PC-3 (cell line): ENCODE data around the gene SIDT2. TPM values are rescaled to one million over a fixed set of nuclear protein-coding genes. Genes with fewer than 3 reads are reported as not detected.

Experiments
- ATAC-seq: fragments of 200-7000 bp; cut with Tn5 transposase; 2 replicates; pipeline ENCODE4 v1.9.1; 2020; ENCODE audit warnings: mild to moderate bottlenecking, moderate library complexity
- BruUV-seq: library from RNA; stranded (reverse); fragments of 400-500 nt; replicated peaks from 2 replicates; lab custom pipeline; 2021; lab: Mats Ljungman, UMichigan
- CTCF ChIA-PET: fragments of 300-600 bp; sonication (Branson Sonifier 250); formaldehyde crosslinking; loops from one replicate; lab custom pipeline; 2022; ENCODE audit warnings: antibody characterized with exemption; lab: Charles Lee
- POLR2A ChIA-PET: fragments of 300-600 bp; sonication (Branson Sonifier 250); formaldehyde crosslinking; loops from one replicate; lab custom pipeline; 2022; ENCODE audit warnings: antibody characterized with exemption; ENCODE audit not compliant: unreplicated experiment; lab: Charles Lee
- DNase-seq: peaks from one replicate; pipeline ENCODE4 v3.0.0-alpha.2; 2015
- H2AFZ ChIP-seq: fragments of 300-600 bp; sonication (generic); 2 replicates; pipeline ENCODE4 v1.6.0; 2016; ENCODE audit warnings: antibody characterized with exemption, low read length
- H3F3A ChIP-seq: fragments of 300-600 bp; sonication (generic); one replicate; pipeline ENCODE4 v1.6.0; 2017; ENCODE audit warnings: antibody characterized with exemption, low read length, control low read depth, mild to moderate bottlenecking; ENCODE audit not compliant: unreplicated experiment
- H3K27ac ChIP-seq: fragments of 300-600 bp; sonication (generic); 2 replicates; pipeline ENCODE4 v1.5.1; 2016; ENCODE audit warnings: mild to moderate bottlenecking, low read length
- H3K27me3 ChIP-seq: fragments of 300-600 bp; sonication (generic); 2 replicates; pipeline ENCODE4 v1.6.1; 2016; ENCODE audit warnings: low read length, mixed read lengths
- H3K36me3 ChIP-seq: fragments of 300-600 bp; sonication (generic); 2 replicates; pipeline ENCODE4 v1.6.1; 2016; ENCODE audit warnings: low read depth, mixed run types, low read length, mixed read lengths
- H3K4me1 ChIP-seq: fragments of 300-600 bp; sonication (generic); 2 replicates; pipeline ENCODE4 v1.5.1; 2016; ENCODE audit warnings: low read length; ENCODE audit not compliant: insufficient read depth
- H3K4me2 ChIP-seq: fragments of 300-600 bp; sonication (generic); 2 replicates; pipeline ENCODE4 v1.6.0; 2016; ENCODE audit warnings: low read length
- H3K4me3 ChIP-seq: fragments of 300-600 bp; sonication (generic); 2 replicates; pipeline ENCODE4 v1.5.1; 2016; ENCODE audit warnings: mild to moderate bottlenecking, low read length, mixed read lengths
- H3K79me2 ChIP-seq: fragments of 300-600 bp; sonication (generic); 2 replicates; pipeline ENCODE4 v1.6.1; 2017; ENCODE audit warnings: low read length, mixed read lengths
- H3K9ac ChIP-seq: fragments of 300-600 bp; sonication (generic); 2 replicates; pipeline ENCODE4 v1.6.0; 2016; ENCODE audit warnings: mild to moderate bottlenecking, low read length
- H3K9me2 ChIP-seq: fragments of 300-600 bp; sonication (generic); replicated peaks from 2 replicates; pipeline ENCODE4 v1.6.1; 2016; ENCODE audit warnings: mixed run types, low read length, mixed read lengths
- H3K9me3 ChIP-seq: fragments of 300-600 bp; sonication (generic); 2 replicates; pipeline ENCODE4 v1.6.1; 2016; ENCODE audit warnings: low read length, mixed read lengths
- H4K20me1 ChIP-seq: fragments of 300-600 bp; sonication (generic); 2 replicates; pipeline ENCODE4 v1.6.1; 2016; ENCODE audit warnings: low read length, mixed read lengths
- CTCF ChIP-seq: fragments of 300-600 bp; sonication (generic); conservative IDR thresholded peaks from 2 replicates; pipeline ENCODE4 v1.5.1; 2017; ENCODE audit warnings: antibody characterized with exemption, low read depth, mild to moderate bottlenecking, low read length
- EZH2 ChIP-seq: fragments of 300-600 bp; sonication (generic); IDR thresholded peaks from one replicate; pipeline ENCODE4 v1.6.1; 2017; ENCODE audit warnings: antibody characterized with exemption, mild to moderate bottlenecking, low read length; ENCODE audit not compliant: unreplicated experiment
- EZH2phosphoT487 ChIP-seq: fragments of 300-600 bp; sonication (generic); IDR thresholded peaks from 2 replicates; pipeline ENCODE4 v1.6.1; 2018; ENCODE audit warnings: mild to moderate bottlenecking, antibody characterized with exemption, low read length, borderline replicate concordance
- intact Hi-C: fragments of 100-400 bp; cut with micrococcal nuclease; formaldehyde crosslinking; loops from 2 replicates; pipeline ENCODE4 v1.9.0; 2023
- total RNA-seq: library from RNA; depleted of rRNA; stranded (reverse); fragments of >200 nt; gene quantifications from 2 replicates; pipeline ENCODE4 v1.2.3, GENCODE V29; 2014

Gene SIDT2
- total RNA-seq, 1 experiment from 2014 or later = 13.6 TPM

GRCh38 chr11:117171007-117171403 lies 7.5 kb upstream of the SIDT2 start:
- Histone ChIP-seq H3K36me3 (peaks cover 39% of the 10 kb centered on the region), H3K27ac (no peak overlapping the region), H3K4me3 (no peak overlapping the region), H3K27me3 (no peaks in the 10 kb centered on the region), H3K4me2 (no peak overlapping the region), H3K9me2 (no peaks in the 10 kb centered on the region), H3K9me3 (no peaks in the 10 kb centered on the region), H3K4me1 (peaks cover under 1% of the 10 kb centered on the region; the same call in 1 of the 2 replicates), H2AFZ (no peak overlapping the region), H4K20me1 (peaks cover 4% of the 10 kb centered on the region; the same call in 1 of the 2 replicates), H3F3A (peaks cover 4% of the 10 kb centered on the region), H3K79me2 (no peaks in the 10 kb centered on the region; the same call in 1 of the 2 replicates), H3K9ac (no peak overlapping the region)
- ChIA-PET CTCF (no interaction called here), POLR2A (no interaction called here)
- ATAC-seq (no peak), DNase-seq (no peak)
- BruUV-seq = no TSS peak
- TF ChIP-seq EZH2phosphoT487 (no peak), CTCF (no peak), EZH2 (no peak)
- intact Hi-C loops = no loop called here

DNA sequence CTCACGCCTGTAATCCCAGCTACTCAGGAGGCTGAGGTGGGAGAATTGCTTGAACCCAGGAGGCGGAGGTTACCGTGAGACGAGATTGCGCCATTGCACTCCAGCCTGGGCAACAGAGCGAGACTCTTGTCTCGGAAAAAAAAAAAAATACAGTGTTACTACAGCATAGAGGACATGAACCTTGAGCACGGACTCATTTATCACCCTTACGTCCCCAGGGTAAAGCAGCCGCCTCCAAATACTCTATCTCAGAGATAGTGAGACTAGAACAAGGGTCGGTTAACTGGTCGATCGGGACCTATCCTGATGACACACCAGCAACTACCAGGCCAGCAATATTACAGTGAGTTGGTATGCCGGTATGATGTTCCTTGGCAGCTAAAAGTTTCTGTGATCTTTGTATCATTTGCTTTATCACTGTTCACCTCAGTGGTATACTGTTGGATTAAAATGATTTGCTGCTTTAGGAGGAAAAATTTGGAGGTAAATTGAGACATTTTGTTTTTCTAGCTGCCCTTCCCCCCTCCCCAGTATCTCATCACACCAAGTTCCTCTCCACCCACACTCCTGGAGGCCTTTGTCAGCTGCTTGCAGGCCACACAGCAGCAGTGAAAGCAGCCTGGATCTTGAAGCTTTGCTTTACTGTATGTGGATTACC lies 7.0 kb upstream of the SIDT2 start:
- POLR2A ChIA-PET = no interaction called here
- H3K36me3 ChIP-seq = peaks cover 34% of the 10 kb centered on the region

More for the DNA sequence above, 7.0 kb upstream of the SIDT2 start:
- DNase-seq (no peak), ATAC-seq (no peak)
- CTCF ChIA-PET = no interaction called here
- intact Hi-C loops = no loop called here
- no peaks in the 10 kb centered on the region for H3K27me3 ChIP-seq
- no TSS peak for BruUV-seq
- no peak overlapping the region for H3K9ac ChIP-seq
- H3K4me2 ChIP-seq = no peak overlapping the region
- no peak overlapping the region for H2AFZ ChIP-seq
- TF ChIP-seq CTCF (no peak), EZH2phosphoT487 (no peak), EZH2 (no peak)
- no peaks in the 10 kb centered on the region for H3K9me2 ChIP-seq
- no peak overlapping the region for H3K27ac ChIP-seq
- H4K20me1 ChIP-seq = peaks cover 2% of the 10 kb centered on the region; the same call in 1 of the 2 replicates
- H3K4me1 ChIP-seq = peaks cover 3% of the 10 kb centered on the region; the same call in 1 of the 2 replicates
- H3K79me2 ChIP-seq = no peaks in the 10 kb centered on the region; the same call in 1 of the 2 replicates
- H3K9me3 ChIP-seq = no peaks in the 10 kb centered on the region
- H3K4me3 ChIP-seq = no peak overlapping the region
- H3F3A ChIP-seq = peaks cover 4% of the 10 kb centered on the region
